Measurements from ENCODE around the gene FILIP1. TPM values are rescaled to one million over a fixed set of nuclear protein-coding genes. Genes with fewer than 3 reads are reported as not detected.

FILIP1 gene
- total RNA-seq, 1 donor from 2014 or later, result 0.69 TPM

GRCh38 chr6:75502884-75503283, 9.3 kb upstream of the FILIP1 start:
- no peak overlapping the region for H3K4me3 Mint-ChIP-seq (ENCODE audit: unreplicated experiment)
- no peak for TF ChIP-seq CTCF (IDR thresholded peaks at IDR 0.05; ENCODE audit: partially characterized antibody, unreplicated experiment)
- H3K36me3 Mint-ChIP-seq (ENCODE audit: unreplicated experiment), result no peaks in the 10 kb centered on the region
- H3K9me3 Mint-ChIP-seq (ENCODE audit: unreplicated experiment), result no peaks in the 10 kb centered on the region
- peaks cover 1% of the 10 kb centered on the region for H3K27me3 Mint-ChIP-seq (ENCODE audit: unreplicated experiment)
- H3K4me1 Mint-ChIP-seq (ENCODE audit: low read depth, unreplicated experiment), result no peaks in the 10 kb centered on the region
- H3K27ac Mint-ChIP-seq (ENCODE audit: unreplicated experiment), result no peak overlapping the region
- DNase-seq, result no peak

- no peak for DNase-seq
Measured at GRCh38 chr6:75501756-75502155, 8.2 kb upstream of the FILIP1 start.

GRCh38 chr6:75499640-75500039, 6.0 kb upstream of the FILIP1 start:
- Mint-ChIP-seq H3K27me3 (ENCODE audit: unreplicated experiment) (peaks cover 1% of the 10 kb centered on the region), H3K4me1 (ENCODE audit: low read depth, unreplicated experiment) (peaks cover 2% of the 10 kb centered on the region), H3K4me3 (ENCODE audit: unreplicated experiment) (no peak overlapping the region), H3K9me3 (ENCODE audit: unreplicated experiment) (no peaks in the 10 kb centered on the region), H3K36me3 (ENCODE audit: unreplicated experiment) (no peaks in the 10 kb centered on the region), H3K27ac (ENCODE audit: unreplicated experiment) (no peak overlapping the region)
- no peak for DNase-seq
- TF ChIP-seq CTCF (IDR thresholded peaks at IDR 0.05; ENCODE audit: partially characterized antibody, unreplicated experiment), result no peak

More at GRCh38 chr6:75501756-75502155, 8.2 kb upstream of the FILIP1 start:
- H3K4me1 Mint-ChIP-seq (ENCODE audit: low read depth, unreplicated experiment), result no peaks in the 10 kb centered on the region
- no peaks in the 10 kb centered on the region for H3K36me3 Mint-ChIP-seq (ENCODE audit: unreplicated experiment)
- no peaks in the 10 kb centered on the region for H3K9me3 Mint-ChIP-seq (ENCODE audit: unreplicated experiment)
- no peak for TF ChIP-seq CTCF (IDR thresholded peaks at IDR 0.05; ENCODE audit: partially characterized antibody, unreplicated experiment)
- H3K27me3 Mint-ChIP-seq (ENCODE audit: unreplicated experiment), result peaks cover 1% of the 10 kb centered on the region
- H3K4me3 Mint-ChIP-seq (ENCODE audit: unreplicated experiment), result no peak overlapping the region
- H3K27ac Mint-ChIP-seq (ENCODE audit: unreplicated experiment), result no peak overlapping the region

- Mint-ChIP-seq H3K4me3 (ENCODE audit: unreplicated experiment) (no peak overlapping the region), H3K27ac (ENCODE audit: unreplicated experiment) (no peak overlapping the region), H3K36me3 (ENCODE audit: unreplicated experiment) (no peaks in the 10 kb centered on the region), H3K9me3 (ENCODE audit: unreplicated experiment) (no peaks in the 10 kb centered on the region), H3K27me3 (ENCODE audit: unreplicated experiment) (peaks cover 1% of the 10 kb centered on the region), H3K4me1 (ENCODE audit: low read depth, unreplicated experiment) (peaks cover 2% of the 10 kb centered on the region)
- TF ChIP-seq CTCF (IDR thresholded peaks at IDR 0.05; ENCODE audit: partially characterized antibody, unreplicated experiment), result no peak
- no peak for DNase-seq
Measured at GRCh38 chr6:75498862-75499261, 5.3 kb upstream of the FILIP1 start.

- no peak overlapping the region for H3K4me3 Mint-ChIP-seq (ENCODE audit: unreplicated experiment)
- no peak overlapping the region for H3K27ac Mint-ChIP-seq (ENCODE audit: unreplicated experiment)
- no peak for TF ChIP-seq CTCF (IDR thresholded peaks at IDR 0.05; ENCODE audit: partially characterized antibody, unreplicated experiment)
- peaks cover 1% of the 10 kb centered on the region for H3K27me3 Mint-ChIP-seq (ENCODE audit: unreplicated experiment)
- peaks cover 2% of the 10 kb centered on the region for H3K4me1 Mint-ChIP-seq (ENCODE audit: low read depth, unreplicated experiment)
- H3K9me3 Mint-ChIP-seq (ENCODE audit: unreplicated experiment), result no peaks in the 10 kb centered on the region
- no peak for DNase-seq
- H3K36me3 Mint-ChIP-seq (ENCODE audit: unreplicated experiment), result no peaks in the 10 kb centered on the region
Measured at GRCh38 chr6:75497994-75498393, 4.4 kb upstream of the FILIP1 start.

Data from glutamatergic neuron (in vitro differentiated cells).